Ovary (tissue), 9 donors: ENCODE measurements around the gene SIDT1. TPM values are rescaled to one million over a fixed set of nuclear protein-coding genes. Genes with fewer than 3 reads are reported as not detected.

Experiments used
- DNase-seq, 5 donors: peaks; one replicate each; pipeline ENCODE4 v3.0.0-alpha.2; 2019 to 2020
- H3K27ac ChIP-seq, 2 donors: fragments of 200-600 bp; one replicate each; pipeline versions ENCODE4 v1.5.1 to v1.8.0; 2019 to 2022
- H3K27me3 ChIP-seq: fragments of 200-600 bp; one replicate; pipeline ENCODE4 v1.8.0; 2022
- H3K36me3 ChIP-seq: fragments of 200-600 bp; sonication (generic); one replicate; pipeline ENCODE4 v1.5.1; 2019
- H3K4me1 ChIP-seq: one replicate; pipeline ENCODE4 v1.8.1; 2013; ENCODE audit warnings: mild to moderate bottlenecking, moderate library complexity; ENCODE audit not compliant: insufficient read depth
- H3K4me3 ChIP-seq: fragments of 200-600 bp; sonication (generic); one replicate; pipeline ENCODE4 v1.5.1; 2017
- H3K9me3 ChIP-seq, 2 donors: fragments of 200-600 bp in 1 of 2; sonication (generic) in 1 of 2; one replicate each; pipeline versions ENCODE4 v1.5.1 to v1.8.1; 2013 to 2019; ENCODE audit warnings: mild to moderate bottlenecking in 1 of 2, moderate library complexity in 1 of 2
- EP300 ChIP-seq: sonication (generic); formaldehyde crosslinking; IDR thresholded peaks from one replicate; pipeline ENCODE4 v1.6.1; 2017; ENCODE audit warnings: antibody characterized with exemption
- POLR2A ChIP-seq: fragments of 450-650 bp; IDR thresholded peaks from one replicate; pipeline ENCODE4 v1.6.1; 2017; ENCODE audit warnings: antibody characterized with exemption, mild to moderate bottlenecking, moderate library complexity
- WGBS, 3 donors: extraction: QIAGEN DNeasy Blood & Tissue Kit in 1 of 3; methylation state at CpG; one replicate each; pipeline versions ENCODE4 v1.1.5 to v1.1.7; 2013 to 2017; 5-methylcytosine and 5-hydroxymethylcytosine counted together
- intact Hi-C, 4 donors: fragments of 100-400 bp; cut with DNase I; formaldehyde crosslinking; loops; one replicate each; pipeline versions ENCODE4 v1.11.0 to v1.15.1; 2022 to 2023
- polyA plus RNA-seq, 2 donors: library from polyadenylated mRNA; stranded (reverse); fragments of 200-250 nt in 1 of 2; fragments of 350-450 nt in 1 of 2; fragmentation: Illumina TruSeq in 1 of 2; extraction: RNeasy Lipid Tissue Mini Kit (QIAGEN cat#74804) in 1 of 2; gene quantifications; one replicate each; pipeline ENCODE4 v1.2.3, GENCODE V29; 2013 to 2014
- total RNA-seq, 7 donors: library from RNA; depleted of rRNA in 2 of 7; stranded (reverse); fragments of >200 nt in 2 of 7; fragmentation: NEBNext Ultra II Directional in 3 of 7; extraction: Animal tissue kit (Norgen Biotek cat#: 25700) in 3 of 7; gene quantifications; one replicate each; pipeline versions ENCODE4 v1.1.0 to v1.2.4, GENCODE V29; 2016 to 2023
- TF ChIP-seq, protein P1 (sequence below), 3 donors: fragments of 450-650 bp in 2 of 3; fragments of 200-600 bp in 1 of 3; IDR thresholded peaks; one replicate each; pipeline versions ENCODE4 v1.5.1 to v1.8.0; 2016 to 2022; ENCODE audit warnings: antibody characterized with exemption in 3 of 3, mild to moderate bottlenecking in 1 of 3
- donor health status: DM: no; HTN: no; CAD: no; lungs with moderate emphysema.
- donor health status: DM: no; HTN: no; CAD: no.
- donor health status: Bipolar disorder and iron deficiency.
- donor health status: DM: yes; HTN: yes; CAD: no.
- donor health status: DM: no; HTN: no; CAD: no.
- donor health status: DM: yes; HTN: yes; CAD: no.

SIDT1 gene
- total and polyA plus RNA-seq, 9 donors = 0.34 to 12.3 (median 1.1) TPM

DNA sequence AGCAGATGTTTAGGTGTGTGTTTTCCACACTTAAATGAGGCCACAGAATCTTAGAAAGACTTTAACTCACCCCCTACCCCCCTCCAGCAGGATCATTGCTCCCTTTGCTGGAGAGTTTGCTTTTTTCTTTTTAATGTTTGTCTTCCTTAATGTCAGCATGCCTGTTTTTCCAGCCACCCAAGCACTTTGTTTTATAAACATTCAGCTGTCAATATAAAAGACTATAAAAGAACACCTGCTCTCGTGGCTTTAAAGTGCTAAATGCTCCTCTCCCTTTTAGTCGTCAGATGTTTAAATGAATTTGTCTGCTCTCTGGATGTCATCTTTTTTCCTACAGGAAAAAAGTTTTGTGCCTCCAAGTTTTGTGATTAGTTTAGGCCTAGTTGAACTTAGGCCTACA lies 61.7 kb downstream of the SIDT1 start:
- H3K27ac ChIP-seq = no peak overlapping the region
- no peaks in the 10 kb centered on the region for H3K36me3 ChIP-seq
- peaks cover 2% of the 10 kb centered on the region for H3K4me1 ChIP-seq
- H3K9me3 ChIP-seq = no peaks in the 10 kb centered on the region
- TF ChIP-seq, protein P1, sequence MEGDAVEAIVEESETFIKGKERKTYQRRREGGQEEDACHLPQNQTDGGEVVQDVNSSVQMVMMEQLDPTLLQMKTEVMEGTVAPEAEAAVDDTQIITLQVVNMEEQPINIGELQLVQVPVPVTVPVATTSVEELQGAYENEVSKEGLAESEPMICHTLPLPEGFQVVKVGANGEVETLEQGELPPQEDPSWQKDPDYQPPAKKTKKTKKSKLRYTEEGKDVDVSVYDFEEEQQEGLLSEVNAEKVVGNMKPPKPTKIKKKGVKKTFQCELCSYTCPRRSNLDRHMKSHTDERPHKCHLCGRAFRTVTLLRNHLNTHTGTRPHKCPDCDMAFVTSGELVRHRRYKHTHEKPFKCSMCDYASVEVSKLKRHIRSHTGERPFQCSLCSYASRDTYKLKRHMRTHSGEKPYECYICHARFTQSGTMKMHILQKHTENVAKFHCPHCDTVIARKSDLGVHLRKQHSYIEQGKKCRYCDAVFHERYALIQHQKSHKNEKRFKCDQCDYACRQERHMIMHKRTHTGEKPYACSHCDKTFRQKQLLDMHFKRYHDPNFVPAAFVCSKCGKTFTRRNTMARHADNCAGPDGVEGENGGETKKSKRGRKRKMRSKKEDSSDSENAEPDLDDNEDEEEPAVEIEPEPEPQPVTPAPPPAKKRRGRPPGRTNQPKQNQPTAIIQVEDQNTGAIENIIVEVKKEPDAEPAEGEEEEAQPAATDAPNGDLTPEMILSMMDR (IDR thresholded peaks at IDR 0.05) = no peak
- no peak for TF ChIP-seq EP300
- TF ChIP-seq POLR2A = no peak
- no peaks in the 10 kb centered on the region for H3K27me3 ChIP-seq
- no peak for DNase-seq
- 15 to 30% (median 21%) methylated on average over 2 of the region's 2 CpGs for WGBS, 3 donors
- no peak overlapping the region for H3K4me3 ChIP-seq
- intact Hi-C loops = no loop called here

GRCh38 chr3:113597596-113598354 lies 65.4 kb downstream of the SIDT1 start:
- H3K4me3 ChIP-seq = no peak overlapping the region
- WGBS, 3 donors = 13 to 18% (median 14%) methylated on average over 4 of the region's 4 CpGs
- no peak for TF ChIP-seq POLR2A
- TF ChIP-seq, protein P1 (IDR thresholded peaks at IDR 0.05) = no peak
- no peak for TF ChIP-seq EP300
- H3K4me1 ChIP-seq = peaks cover 2% of the 10 kb centered on the region
- DNase-seq = no peak
- H3K36me3 ChIP-seq = no peaks in the 10 kb centered on the region
- intact Hi-C loops = no loop called here
- no peak overlapping the region for H3K27ac ChIP-seq
- no peaks in the 10 kb centered on the region for H3K27me3 ChIP-seq
- no peaks in the 10 kb centered on the region for H3K9me3 ChIP-seq

DNA sequence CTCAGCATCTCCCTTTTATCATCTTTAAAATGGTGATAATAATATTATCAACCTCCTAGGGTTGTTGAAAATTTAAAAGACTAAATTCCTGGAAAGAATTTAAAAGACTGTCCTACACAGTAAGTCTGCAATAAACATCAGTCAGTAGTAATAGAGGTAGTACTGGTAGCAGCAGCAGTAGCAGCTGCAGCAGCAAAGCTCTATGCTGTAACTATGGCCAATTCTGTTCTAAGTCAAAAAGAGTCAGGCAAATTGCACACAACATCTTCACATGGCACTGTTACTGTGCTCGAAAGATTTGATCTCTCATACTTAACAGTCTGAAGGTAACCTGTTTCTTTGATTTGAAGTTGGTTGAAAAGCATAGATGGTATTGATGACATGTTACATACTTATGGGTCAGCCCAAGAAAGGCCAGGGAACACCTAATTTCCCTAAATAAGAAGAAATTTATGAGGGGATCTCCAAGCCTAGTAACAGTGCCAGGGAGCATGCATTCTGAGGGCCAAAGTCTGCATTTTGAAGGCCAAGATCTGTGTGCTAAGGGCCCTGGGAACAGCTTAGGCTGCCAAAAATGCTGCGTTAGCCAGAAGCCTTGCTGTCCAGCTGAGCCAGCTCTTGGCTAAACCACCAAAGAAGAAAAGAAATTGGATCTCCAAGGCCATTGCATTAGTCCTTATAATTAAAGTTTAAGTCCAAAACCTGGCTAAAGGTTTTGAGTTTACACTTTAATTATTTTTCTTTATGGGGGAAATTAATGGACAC lies 68.2 kb downstream of the SIDT1 start:
- Histone ChIP-seq H3K4me1 (peaks cover 2% of the 10 kb centered on the region), H3K9me3 (no peaks in the 10 kb centered on the region), H3K27me3 (no peaks in the 10 kb centered on the region), H3K36me3 (no peaks in the 10 kb centered on the region), H3K27ac (no peak overlapping the region), H3K4me3 (no peak overlapping the region)
- 34 to 39% (median 38%) methylated on average over 2 of the region's 2 CpGs for WGBS, 3 donors
- TF ChIP-seq, protein P1 (IDR thresholded peaks at IDR 0.05) = no peak
- TF ChIP-seq POLR2A (no peak), EP300 (no peak)
- intact Hi-C loops = no loop called here
- peak in 4 of 5 donors; percentile 11 to 44 (median 22) for DNase-seq

- Histone ChIP-seq H3K27ac (no peak overlapping the region), H3K9me3 (no peaks in the 10 kb centered on the region), H3K36me3 (no peaks in the 10 kb centered on the region), H3K4me3 (no peak overlapping the region), H3K27me3 (no peaks in the 10 kb centered on the region), H3K4me1 (peaks cover 2% of the 10 kb centered on the region)
- intact Hi-C loops = no loop called here
- 76 to 81% (median 76%) methylated on average over 2 of the region's 2 CpGs for WGBS, 3 donors
- TF ChIP-seq, protein P1 (IDR thresholded peaks at IDR 0.05) = no peak
- TF ChIP-seq EP300 = no peak
- TF ChIP-seq POLR2A = no peak
- DNase-seq = no peak
Measured at GRCh38 chr3:113601240-113601639, 68.9 kb downstream of the SIDT1 start.
